Measurements from ENCODE around the gene PGAM5. TPM values are rescaled to one million over a fixed set of nuclear protein-coding genes. Genes with fewer than 3 reads are reported as not detected.
"Not testable (repeated sequence)": the region's sequence is repeated elsewhere in the genome, so short reads cannot be mapped to it uniquely, and the experiment has no call there.

PGAM5 gene
- total RNA-seq, 1 experiment from 2014 or later, result 101 TPM

DNA sequence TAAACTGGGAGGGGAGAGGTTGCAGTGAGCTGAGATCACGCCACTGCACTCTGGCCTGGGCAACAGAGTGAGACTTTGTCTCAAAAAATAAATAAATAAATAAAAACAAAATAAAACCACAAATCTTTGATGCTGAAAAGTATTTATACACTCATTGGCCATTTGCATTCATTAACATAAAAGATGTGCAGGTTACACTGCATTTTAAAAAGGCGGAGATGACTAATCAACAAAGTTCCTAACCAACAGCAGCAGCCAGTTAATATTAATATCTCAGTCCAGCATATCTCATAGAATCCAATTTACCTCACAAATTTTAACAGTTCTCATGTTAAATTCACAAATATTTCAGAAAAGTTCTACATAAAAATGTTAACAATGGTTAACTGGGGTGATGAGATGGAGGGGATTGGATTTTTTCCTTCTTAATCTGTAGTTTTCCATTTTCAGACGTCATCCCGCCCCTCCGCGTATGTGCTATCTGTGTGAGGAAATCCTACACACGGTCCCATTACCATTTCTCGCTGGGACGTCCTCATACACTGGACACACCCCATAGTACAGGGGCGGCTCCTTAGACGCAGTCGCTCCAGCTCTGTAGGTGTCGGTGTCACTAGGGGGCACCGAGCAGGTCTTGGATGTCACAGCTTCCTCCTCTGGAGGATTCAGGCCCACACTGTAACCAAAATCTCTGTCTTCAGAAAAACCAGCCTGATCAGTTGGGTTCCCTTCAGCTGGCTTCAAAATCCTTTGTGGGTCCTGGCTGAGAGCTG lies 43.7 kb downstream of the PGAM5 start:
- CTCF ChIA-PET, result no interaction called here
- intact Hi-C loops (cut with micrococcal nuclease; ENCODE audit: unreplicated experiment), result no loop called here
- H3K27ac Mint-ChIP-seq (ENCODE audit: unreplicated experiment), result no peak overlapping the region
- peaks cover 91% of the 10 kb centered on the region for H3K36me3 Mint-ChIP-seq (ENCODE audit: insufficient read depth, unreplicated experiment)
- TSS peak; percentile 0 for BruUV-seq (replicated peaks)
- H3K9me3 Mint-ChIP-seq (ENCODE audit: low read depth, unreplicated experiment), result no peaks in the 10 kb centered on the region
- TF ChIP-seq, protein P1, sequence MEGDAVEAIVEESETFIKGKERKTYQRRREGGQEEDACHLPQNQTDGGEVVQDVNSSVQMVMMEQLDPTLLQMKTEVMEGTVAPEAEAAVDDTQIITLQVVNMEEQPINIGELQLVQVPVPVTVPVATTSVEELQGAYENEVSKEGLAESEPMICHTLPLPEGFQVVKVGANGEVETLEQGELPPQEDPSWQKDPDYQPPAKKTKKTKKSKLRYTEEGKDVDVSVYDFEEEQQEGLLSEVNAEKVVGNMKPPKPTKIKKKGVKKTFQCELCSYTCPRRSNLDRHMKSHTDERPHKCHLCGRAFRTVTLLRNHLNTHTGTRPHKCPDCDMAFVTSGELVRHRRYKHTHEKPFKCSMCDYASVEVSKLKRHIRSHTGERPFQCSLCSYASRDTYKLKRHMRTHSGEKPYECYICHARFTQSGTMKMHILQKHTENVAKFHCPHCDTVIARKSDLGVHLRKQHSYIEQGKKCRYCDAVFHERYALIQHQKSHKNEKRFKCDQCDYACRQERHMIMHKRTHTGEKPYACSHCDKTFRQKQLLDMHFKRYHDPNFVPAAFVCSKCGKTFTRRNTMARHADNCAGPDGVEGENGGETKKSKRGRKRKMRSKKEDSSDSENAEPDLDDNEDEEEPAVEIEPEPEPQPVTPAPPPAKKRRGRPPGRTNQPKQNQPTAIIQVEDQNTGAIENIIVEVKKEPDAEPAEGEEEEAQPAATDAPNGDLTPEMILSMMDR (IDR thresholded peaks at IDR 0.05; ENCODE audit: unreplicated experiment), result no peak
- H3K4me3 Mint-ChIP-seq (ENCODE audit: low read depth, unreplicated experiment), result no peak overlapping the region
- H3K4me1 Mint-ChIP-seq (ENCODE audit: low read depth, unreplicated experiment), result no peaks in the 10 kb centered on the region
- no peak for DNase-seq
- H3K27me3 Mint-ChIP-seq (ENCODE audit: unreplicated experiment), result no peaks in the 10 kb centered on the region

DNA sequence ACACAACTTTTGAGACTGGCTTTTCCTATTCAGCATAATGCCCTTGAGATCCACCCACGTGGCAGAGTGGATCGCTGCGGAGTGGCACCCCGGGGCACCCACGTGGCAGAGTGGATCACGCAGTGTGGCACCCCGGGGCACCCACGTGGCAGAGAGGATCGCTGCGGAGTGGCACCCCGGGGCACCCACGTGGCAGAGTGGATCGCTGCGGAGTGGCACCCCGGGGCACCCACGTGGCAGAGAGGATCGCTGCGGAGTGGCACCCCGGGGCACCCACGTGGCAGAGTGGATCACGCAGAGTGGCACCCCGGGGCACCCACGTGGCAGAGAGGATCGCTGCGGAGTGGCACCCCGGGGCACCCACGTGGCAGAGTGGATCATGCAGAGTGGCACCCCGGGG lies 48.2 kb downstream of the PGAM5 start:
- H3K27me3 Mint-ChIP-seq (ENCODE audit: unreplicated experiment); H3K9me3 Mint-ChIP-seq (ENCODE audit: low read depth, unreplicated experiment); intact Hi-C loops (cut with micrococcal nuclease; ENCODE audit: unreplicated experiment); BruUV-seq (replicated peaks); H3K27ac Mint-ChIP-seq (ENCODE audit: unreplicated experiment); H3K4me3 Mint-ChIP-seq (ENCODE audit: low read depth, unreplicated experiment); H3K4me1 Mint-ChIP-seq (ENCODE audit: low read depth, unreplicated experiment); DNase-seq; CTCF ChIA-PET: not testable (repeated sequence)
- peaks cover 83% of the 10 kb centered on the region for H3K36me3 Mint-ChIP-seq (ENCODE audit: insufficient read depth, unreplicated experiment)

DNA sequence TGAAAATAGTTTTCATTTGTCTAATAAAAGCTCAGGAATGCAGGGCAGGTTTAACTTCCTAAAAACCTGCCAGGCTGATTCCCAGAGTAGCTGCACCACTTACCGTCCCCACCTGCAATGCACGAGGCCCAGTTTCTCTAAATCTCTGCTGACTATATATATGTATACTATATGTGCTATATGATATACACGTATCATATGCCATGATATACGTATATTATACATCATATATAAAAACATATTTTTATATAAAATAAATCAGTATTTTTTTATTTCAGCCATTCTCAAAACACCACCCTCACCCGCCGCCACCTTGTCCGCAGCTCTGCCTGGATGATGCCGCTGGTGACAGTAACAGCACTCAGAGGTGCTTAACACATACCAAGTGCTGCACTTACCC lies 48.7 kb downstream of the PGAM5 start:
- no peak for DNase-seq
- no peaks in the 10 kb centered on the region for H3K27me3 Mint-ChIP-seq (ENCODE audit: unreplicated experiment)
- TSS peak; percentile 41 for BruUV-seq (replicated peaks)
- H3K4me1 Mint-ChIP-seq (ENCODE audit: low read depth, unreplicated experiment), result peaks cover 6% of the 10 kb centered on the region
- intact Hi-C loops (cut with micrococcal nuclease; ENCODE audit: unreplicated experiment), result no loop called here
- no peak overlapping the region for H3K27ac Mint-ChIP-seq (ENCODE audit: unreplicated experiment)
- CTCF ChIA-PET, result no interaction called here
- H3K9me3 Mint-ChIP-seq (ENCODE audit: low read depth, unreplicated experiment), result no peaks in the 10 kb centered on the region
- TF ChIP-seq, protein P1 (IDR thresholded peaks at IDR 0.05; ENCODE audit: unreplicated experiment), result no peak
- H3K4me3 Mint-ChIP-seq (ENCODE audit: low read depth, unreplicated experiment), result peak overlapping the region; percentile 91
- H3K36me3 Mint-ChIP-seq (ENCODE audit: insufficient read depth, unreplicated experiment), result peaks cover 82% of the 10 kb centered on the region

DNA sequence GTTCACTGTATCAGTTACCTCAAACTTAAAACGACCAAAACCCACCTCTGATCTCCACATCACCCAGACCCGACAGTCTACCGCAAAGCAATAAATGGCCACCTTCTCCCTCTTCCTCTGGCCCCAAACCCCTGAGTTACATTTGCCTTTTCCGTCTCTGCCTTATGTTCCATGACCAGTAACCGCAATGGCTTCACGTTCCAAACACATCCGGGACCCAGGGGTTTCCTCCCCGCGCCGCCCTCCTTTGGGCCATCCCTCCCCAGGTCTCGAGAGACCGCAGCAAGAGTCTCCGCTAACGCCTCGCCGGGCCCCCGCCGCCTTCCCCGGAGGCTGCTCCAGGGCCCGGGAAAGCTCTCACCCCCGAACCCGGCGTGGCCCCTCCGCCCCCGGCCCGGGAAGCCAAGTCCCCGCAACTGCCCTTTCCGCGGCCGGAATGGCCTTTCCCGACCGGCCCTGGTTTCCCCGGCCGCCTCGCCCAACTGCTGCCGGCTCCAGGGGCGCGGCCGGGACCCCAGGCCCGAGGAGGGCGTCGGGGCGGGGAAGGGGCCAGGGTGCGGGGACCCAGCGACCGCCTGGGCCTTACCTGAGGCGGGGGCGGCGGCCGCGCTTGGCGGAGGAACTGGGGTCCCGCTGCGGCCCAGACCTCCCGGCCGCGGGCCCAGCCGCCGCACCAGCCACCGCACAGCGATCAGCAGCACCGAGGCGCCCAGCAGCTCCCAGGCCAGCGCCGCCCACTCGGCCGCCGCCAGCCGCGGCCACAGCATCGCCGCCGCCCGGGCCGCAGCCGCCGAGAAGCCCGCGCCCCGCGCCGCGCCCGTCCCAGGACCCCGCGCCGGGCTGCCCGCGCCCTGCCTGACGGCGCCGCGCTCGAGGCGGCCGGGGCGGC lies 50.6 kb downstream of the PGAM5 start, which contains the start of gene ANKLE2:
ANKLE2 (minus strand) TSS at position 801 of the 889 bp plus-strand sequence; CDS start at position 767, 34 bp downstream.
- Mint-ChIP-seq H3K27me3 (ENCODE audit: unreplicated experiment) (no peaks in the 10 kb centered on the region), H3K27ac (ENCODE audit: unreplicated experiment) (peak within 1 kb of the TSS; percentile 90), H3K36me3 (ENCODE audit: insufficient read depth, unreplicated experiment) (peaks cover 75% of the 10 kb centered on the region), H3K4me1 (ENCODE audit: low read depth, unreplicated experiment) (peaks cover 6% of the 10 kb centered on the region), H3K9me3 (ENCODE audit: low read depth, unreplicated experiment) (no peaks in the 10 kb centered on the region), H3K4me3 (ENCODE audit: low read depth, unreplicated experiment) (peak within 1 kb of the TSS; percentile 91)
- CTCF ChIA-PET, result no interaction called here
- intact Hi-C loops (cut with micrococcal nuclease; ENCODE audit: unreplicated experiment), result no loop called here
- BruUV-seq (replicated peaks), result no TSS peak
- TF ChIP-seq, protein P1 (IDR thresholded peaks at IDR 0.05; ENCODE audit: unreplicated experiment), result no peak
- DNase-seq, result peak; percentile 65

Measured in Calu3 (cell line).